Transverse colon (tissue), 4 donors: ENCODE measurements around the gene PTPRN2. TPM values are rescaled to one million over a fixed set of nuclear protein-coding genes. Genes with fewer than 3 reads are reported as not detected.

Experiments used
- DNase-seq: peaks from one replicate; pipeline ENCODE4 v3.0.0-alpha.2; 2019
- H3K27ac ChIP-seq, 4 donors: fragments of 200-600 bp; sonication (generic); 2 replicates each; pipeline ENCODE4 v1.5.1; 2016 to 2018; ENCODE audit warnings: inconsistent platforms in 4 of 4
- H3K27me3 ChIP-seq: fragments of 200-600 bp; sonication (generic); 2 replicates; pipeline ENCODE4 v1.5.1; 2017; ENCODE audit warnings: inconsistent platforms
- H3K36me3 ChIP-seq, 4 donors: fragments of 200-600 bp; sonication (generic); 2 replicates each; pipeline ENCODE4 v1.5.1; 2017 to 2019; ENCODE audit warnings: inconsistent platforms in 4 of 4
- H3K4me1 ChIP-seq, 4 donors: fragments of 200-600 bp; sonication (generic); 2 replicates each; pipeline ENCODE4 v1.5.1; 2017 to 2020; ENCODE audit warnings: inconsistent platforms in 4 of 4
- H3K4me3 ChIP-seq, 4 donors: fragments of 200-600 bp; sonication (generic); 1 replicate in 1 of 4; 2 replicates in 3 of 4; pipeline versions ENCODE4 v1.5.1 to v1.6.1; 2017 to 2019; ENCODE audit warnings: inconsistent platforms in 4 of 4
- H3K9me3 ChIP-seq, 2 donors: fragments of 200-600 bp; sonication (generic); 2 replicates each; pipeline ENCODE4 v1.5.1; 2017 to 2019; ENCODE audit warnings: inconsistent platforms in 2 of 2
- EP300 ChIP-seq: sonication (generic); formaldehyde crosslinking; IDR thresholded peaks from one replicate; pipeline ENCODE4 v1.6.1; 2017; ENCODE audit warnings: antibody characterized with exemption, low read depth
- POLR2A ChIP-seq: fragments of 450-650 bp; IDR thresholded peaks from one replicate; pipeline ENCODE4 v1.6.1; 2016; ENCODE audit warnings: antibody characterized with exemption, mild to moderate bottlenecking, moderate library complexity
- POLR2AphosphoS5 ChIP-seq, 3 donors: sonication (generic); formaldehyde crosslinking; IDR thresholded peaks; one replicate each; pipeline ENCODE4 v1.6.1; 2016; ENCODE audit warnings: antibody characterized with exemption in 3 of 3
- WGBS, 2 donors: methylation state at CpG; one replicate each; pipeline ENCODE4 v1.1.5; 2018; ENCODE audit warnings: low coverage in 1 of 2; 5-methylcytosine and 5-hydroxymethylcytosine counted together
- in situ Hi-C, 4 donors: fragments of 200-750 bp; cut with MboI; loops; one replicate each; pipeline versions ENCODE4 v1.15.0 to v1.15.1; 2017; ENCODE audit warnings: low sequenced_read_pairs in 3 of 4, low pct_ligation_motif_present in 1 of 4, low pct_unique_long_range_greater_than_20kb in 1 of 4
- intact Hi-C: fragments of 100-400 bp; cut with DNase I; formaldehyde crosslinking; loops from one replicate; pipeline ENCODE4 v1.15.1; 2023; ENCODE audit warnings: low total_unique reads
- total RNA-seq, 4 donors: library from RNA; depleted of rRNA; stranded (reverse); fragments of >200 nt; gene quantifications; one replicate each; pipeline ENCODE4 v1.1.0, GENCODE V29; 2016
- TF ChIP-seq, protein P1 (sequence below), 5 experiments: fragments of 200-600 bp in 3 of 5; fragments of 450-650 bp in 2 of 5; sonication (generic) in 3 of 5; IDR thresholded peaks; 1 replicate in 2 of 5; 2 replicates in 3 of 5; pipeline ENCODE4 v1.5.1; 2016 to 2017; ENCODE audit warnings: antibody characterized with exemption in 5 of 5, inconsistent platforms in 3 of 5, mild to moderate bottlenecking in 2 of 5, moderate library complexity in 1 of 5

PTPRN2 gene
- total RNA-seq, 4 donors from 2014 or later = 15.4 to 31.1 (median 21.8) TPM

DNA sequence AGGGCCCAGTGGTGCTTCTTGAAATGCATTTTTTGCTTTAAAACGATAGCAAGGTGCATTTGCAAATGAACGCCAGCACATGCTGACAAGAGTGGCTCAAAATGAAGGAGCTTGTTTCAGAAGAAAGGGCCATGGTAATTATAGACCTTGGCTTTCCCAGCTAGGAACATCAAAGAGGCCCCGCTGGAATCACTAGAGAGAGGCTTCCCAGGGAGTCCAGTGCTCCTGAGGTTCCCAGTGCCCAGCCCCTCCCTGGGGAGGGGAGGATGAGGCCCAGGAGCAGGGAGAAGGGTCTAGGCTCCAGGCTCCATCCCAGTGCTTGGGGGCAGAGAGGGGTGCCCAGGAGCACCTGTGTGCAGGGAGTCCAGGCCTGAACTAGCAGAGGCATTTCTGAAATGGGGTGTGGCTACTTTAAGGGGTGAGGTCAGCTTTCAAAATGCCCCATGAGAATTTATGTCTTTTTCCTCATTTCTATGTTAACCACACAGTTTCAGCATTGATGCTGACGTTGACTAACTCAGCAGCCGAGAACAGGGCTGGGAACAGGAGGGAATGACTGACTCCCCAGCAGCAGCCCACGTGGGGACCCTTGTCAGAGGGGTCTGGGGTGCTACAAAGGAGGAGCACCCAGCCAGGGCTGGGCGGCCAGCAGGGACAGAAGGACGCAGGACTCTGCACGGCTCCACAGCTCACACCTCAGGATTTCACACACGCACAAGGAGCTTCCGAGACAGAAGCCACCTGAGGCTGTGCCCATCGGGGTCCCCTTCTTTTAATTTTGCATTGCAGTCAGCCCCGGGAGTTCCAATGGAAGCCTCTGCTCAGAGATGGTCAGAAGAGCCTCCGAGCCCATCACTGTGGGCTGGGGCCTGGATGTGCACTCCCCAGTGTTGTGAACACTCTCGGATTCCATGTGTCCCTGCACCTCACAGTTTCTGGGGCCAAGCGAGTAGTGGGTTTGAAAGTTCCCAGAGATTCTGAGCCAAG, 570.2 kb downstream of the PTPRN2 start:
- WGBS, 2 donors = 36 to 70% methylated on average over 6 to 16 of the region's 16 CpGs

DNA sequence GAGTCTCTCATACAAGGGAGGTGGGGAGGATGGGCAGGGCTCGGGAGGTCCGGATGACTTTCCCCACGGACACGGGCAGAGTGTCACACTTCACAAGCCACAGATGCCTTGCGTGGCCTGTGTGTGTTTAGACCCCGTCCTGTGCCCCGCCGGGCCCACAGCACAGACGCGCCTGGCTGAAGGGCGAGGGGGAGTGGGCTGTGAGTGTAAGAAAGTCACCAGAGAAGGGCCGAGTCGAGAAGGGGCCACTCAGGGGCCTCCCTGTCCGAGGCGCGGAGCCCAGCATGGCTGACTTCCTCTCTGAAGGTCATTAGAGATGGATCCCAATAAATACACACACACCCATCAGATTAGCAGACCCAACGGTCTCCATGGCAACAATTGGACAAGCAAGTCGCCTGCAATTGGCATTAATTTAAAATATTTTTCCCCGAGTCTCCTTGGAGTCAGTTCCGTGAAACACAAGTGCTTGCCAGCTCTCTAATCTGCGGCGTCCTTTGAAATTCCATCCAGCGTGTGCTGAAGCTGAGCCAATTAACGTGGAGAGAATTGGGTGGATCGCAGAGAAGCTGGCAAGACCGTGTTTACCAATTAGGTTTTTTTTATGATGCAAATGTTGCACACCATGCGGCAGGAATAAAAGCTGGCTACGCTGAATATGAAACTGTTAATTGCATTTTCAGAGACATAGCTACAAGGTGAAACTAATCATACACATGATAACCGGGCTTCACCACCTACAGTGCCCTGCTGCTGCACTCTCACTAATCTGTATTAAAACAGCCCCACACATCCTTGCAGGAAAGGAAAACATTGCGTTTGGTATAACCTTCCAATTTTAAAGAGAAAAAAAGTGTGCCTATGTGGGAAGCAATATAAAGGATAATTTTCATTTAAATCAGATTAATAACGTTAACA, 571.2 kb downstream of the PTPRN2 start:
- DNase-seq = no peak
- intact Hi-C loops (no loop called here), in situ Hi-C loops (no loop called here)
- Histone ChIP-seq H3K36me3 (no peaks in the 10 kb centered on the region), H3K9me3 (no peaks in the 10 kb centered on the region), H3K4me3 (peak overlapping the region in 1 of 4 donors; percentile 14), H3K4me1 (peaks cover 0 to 13% (median 11%) of the 10 kb centered on the region in 4 donors), H3K27me3 (no peaks in the 10 kb centered on the region), H3K27ac (peak overlapping the region in 1 of 4 donors; percentile 34)
- TF ChIP-seq, protein P1, sequence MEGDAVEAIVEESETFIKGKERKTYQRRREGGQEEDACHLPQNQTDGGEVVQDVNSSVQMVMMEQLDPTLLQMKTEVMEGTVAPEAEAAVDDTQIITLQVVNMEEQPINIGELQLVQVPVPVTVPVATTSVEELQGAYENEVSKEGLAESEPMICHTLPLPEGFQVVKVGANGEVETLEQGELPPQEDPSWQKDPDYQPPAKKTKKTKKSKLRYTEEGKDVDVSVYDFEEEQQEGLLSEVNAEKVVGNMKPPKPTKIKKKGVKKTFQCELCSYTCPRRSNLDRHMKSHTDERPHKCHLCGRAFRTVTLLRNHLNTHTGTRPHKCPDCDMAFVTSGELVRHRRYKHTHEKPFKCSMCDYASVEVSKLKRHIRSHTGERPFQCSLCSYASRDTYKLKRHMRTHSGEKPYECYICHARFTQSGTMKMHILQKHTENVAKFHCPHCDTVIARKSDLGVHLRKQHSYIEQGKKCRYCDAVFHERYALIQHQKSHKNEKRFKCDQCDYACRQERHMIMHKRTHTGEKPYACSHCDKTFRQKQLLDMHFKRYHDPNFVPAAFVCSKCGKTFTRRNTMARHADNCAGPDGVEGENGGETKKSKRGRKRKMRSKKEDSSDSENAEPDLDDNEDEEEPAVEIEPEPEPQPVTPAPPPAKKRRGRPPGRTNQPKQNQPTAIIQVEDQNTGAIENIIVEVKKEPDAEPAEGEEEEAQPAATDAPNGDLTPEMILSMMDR (IDR thresholded peaks at IDR 0.05) = no peak
- TF ChIP-seq EP300 (no peak), POLR2AphosphoS5 (IDR thresholded peaks at IDR 0.05) (no peak), POLR2A (no peak)
- WGBS, 2 donors = 30 to 33% methylated on average over 9 to 31 of the region's 31 CpGs

More for the DNA sequence above, 570.2 kb downstream of the PTPRN2 start:
- in situ Hi-C loops (no loop called here), intact Hi-C loops (no loop called here)
- no peak for TF ChIP-seq POLR2AphosphoS5 (IDR thresholded peaks at IDR 0.05)
- no peak for TF ChIP-seq EP300
- TF ChIP-seq, protein P1 (IDR thresholded peaks at IDR 0.05) = no peak
- no peak for TF ChIP-seq POLR2A
- peaks cover 0 to 13% (median 11%) of the 10 kb centered on the region in 4 donors for H3K4me1 ChIP-seq
- no peak overlapping the region for H3K27ac ChIP-seq
- no peak for DNase-seq
- H3K36me3 ChIP-seq = no peaks in the 10 kb centered on the region
- H3K9me3 ChIP-seq = no peaks in the 10 kb centered on the region
- no peak overlapping the region for H3K4me3 ChIP-seq
- H3K27me3 ChIP-seq = no peaks in the 10 kb centered on the region

DNA sequence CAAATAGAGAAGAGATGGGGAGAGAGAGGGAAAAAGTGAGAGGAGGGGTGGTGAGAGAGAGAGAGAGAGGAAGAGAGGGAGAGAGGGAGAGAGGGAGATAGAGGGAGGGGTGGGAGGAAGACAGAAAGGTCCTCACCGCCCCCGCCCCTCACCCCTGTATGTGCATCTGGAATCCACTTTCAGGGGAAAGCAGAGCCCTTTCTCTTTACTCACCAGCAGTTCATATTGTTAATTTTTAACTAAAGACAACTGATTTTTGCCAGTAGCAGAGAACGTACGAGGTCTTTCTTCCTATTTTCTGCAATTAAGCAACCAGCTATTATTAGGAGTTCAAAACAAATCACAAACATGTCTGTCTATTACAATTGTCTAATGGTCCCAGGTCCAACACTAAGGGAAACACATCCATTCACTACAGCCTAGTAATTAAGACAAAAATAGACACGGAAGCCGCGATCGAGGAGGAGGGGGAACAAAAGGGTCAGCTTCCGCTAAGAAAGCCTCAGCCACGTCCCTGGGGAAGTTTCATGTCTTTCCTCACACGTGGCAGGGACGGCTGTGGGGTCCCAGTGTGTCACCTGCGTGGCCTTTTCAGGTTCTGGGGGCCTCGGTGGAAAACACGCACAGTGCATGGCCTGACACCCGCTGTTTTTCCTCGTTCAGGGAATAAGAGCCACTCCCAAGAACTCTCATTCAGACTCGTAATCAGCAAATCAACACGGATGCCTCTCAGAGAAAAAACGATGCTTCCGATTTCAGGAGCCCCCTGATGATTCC, 572.0 kb downstream of the PTPRN2 start:
- Histone ChIP-seq H3K4me1 (peaks cover 0 to 13% (median 11%) of the 10 kb centered on the region in 4 donors), H3K27ac (peak overlapping the region in 1 of 4 donors; percentile 34), H3K36me3 (no peaks in the 10 kb centered on the region), H3K9me3 (no peaks in the 10 kb centered on the region), H3K27me3 (no peaks in the 10 kb centered on the region), H3K4me3 (peak overlapping the region in 1 of 4 donors; percentile 14)
- TF ChIP-seq POLR2AphosphoS5 (IDR thresholded peaks at IDR 0.05) (no peak), EP300 (no peak), POLR2A (no peak)
- TF ChIP-seq, protein P1 (IDR thresholded peaks at IDR 0.05) = no peak
- WGBS, 2 donors = 41 to 45% methylated on average over 9 to 21 of the region's 21 CpGs
- intact Hi-C loops = no loop called here
- in situ Hi-C loops = no loop called here
- no peak for DNase-seq
